HG02759 (cell line): ENCODE measurements around the gene KCNIP3.
"Not testable (repeated sequence)": the region's sequence is repeated elsewhere in the genome, so short reads cannot be mapped to it uniquely, and the experiment has no call there.

Experiments
- ATAC-seq: cut with Tn5 transposase; IDR thresholded peaks from one replicate; pipeline ENCODE4 v1.9.1; 2021; ENCODE audit warnings: mild to moderate bottlenecking, moderate library complexity; ENCODE audit not compliant: unreplicated experiment

KCNIP3 gene

DNA sequence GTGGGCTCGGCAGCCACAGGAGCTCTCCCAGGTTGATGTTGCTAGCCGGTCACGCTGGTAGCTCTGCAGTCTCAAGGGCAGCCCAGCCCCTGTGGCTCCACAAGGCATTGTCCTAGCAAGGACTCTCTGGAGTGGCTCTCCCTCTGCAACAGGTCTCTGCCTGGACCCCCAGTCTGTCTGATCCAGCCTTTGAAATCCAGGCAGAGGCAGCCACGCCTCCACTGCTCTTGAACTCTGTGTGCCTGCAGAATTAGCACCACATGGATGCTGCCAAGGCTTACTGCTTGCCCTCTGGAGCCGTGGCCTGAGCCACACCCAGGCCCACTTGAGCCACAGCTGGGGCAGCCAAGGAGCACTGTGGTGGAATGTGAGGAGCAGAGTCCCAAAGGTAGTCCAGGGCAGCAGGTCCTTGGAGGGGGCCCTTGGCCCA is 62.4 kb downstream of the KCNIP3 start:
- ATAC-seq: no peak

DNA sequence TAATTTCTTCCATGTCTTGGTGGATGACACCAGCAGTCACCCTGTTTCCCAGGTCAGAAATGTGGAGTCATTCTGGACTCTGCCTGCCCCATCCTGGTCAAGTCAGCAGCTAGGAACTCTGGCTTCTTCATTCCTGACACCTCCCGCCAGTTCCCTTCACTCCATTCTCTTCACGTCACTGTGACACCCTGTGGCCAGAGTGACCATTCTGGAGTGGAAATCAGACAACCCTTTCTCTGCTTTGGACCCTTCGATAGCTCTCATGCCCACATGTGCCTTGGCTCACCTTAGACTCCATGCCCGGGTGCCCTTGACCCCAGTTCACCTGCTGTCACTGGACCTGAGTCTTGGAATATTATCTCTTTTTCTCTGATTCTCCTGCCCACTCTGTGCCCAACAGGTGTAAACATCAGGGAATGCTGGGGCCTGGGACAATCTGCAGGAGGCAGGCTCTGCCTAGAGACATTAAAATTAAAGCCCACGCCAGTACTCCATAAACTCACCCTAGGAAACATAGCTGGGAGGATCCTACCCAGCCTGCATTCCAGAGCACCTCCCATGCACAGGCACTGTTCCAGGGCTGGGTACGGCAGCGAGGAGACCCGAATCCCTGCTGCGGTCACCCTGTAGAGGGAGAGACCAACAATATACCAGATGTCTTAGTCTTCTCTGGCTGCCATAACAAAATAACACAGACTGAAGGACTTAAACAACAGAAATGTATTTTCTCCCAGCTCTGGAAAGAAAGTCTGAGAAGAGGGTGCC is 64.3 kb downstream of the KCNIP3 start:
- ATAC-seq: no peak

DNA sequence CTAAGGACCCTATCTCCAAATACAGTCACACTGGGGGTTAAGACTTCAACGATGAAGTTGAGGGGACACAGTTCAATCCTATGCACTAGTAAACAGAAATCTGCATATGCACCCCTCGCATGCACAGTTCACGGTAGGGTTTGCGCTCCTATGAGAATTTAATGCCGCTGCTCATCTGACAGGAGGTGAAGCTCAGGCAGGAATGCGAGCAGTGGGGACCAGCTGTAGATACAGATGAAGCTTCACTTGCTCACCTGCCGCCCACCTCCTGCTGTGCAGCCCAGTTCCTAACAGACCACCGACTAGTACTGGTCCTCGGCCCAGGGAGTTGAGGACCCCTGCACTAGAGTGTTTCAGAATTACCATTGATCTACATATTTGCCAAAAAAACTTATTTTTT is 65.3 kb downstream of the KCNIP3 start:
- no peak for ATAC-seq

DNA sequence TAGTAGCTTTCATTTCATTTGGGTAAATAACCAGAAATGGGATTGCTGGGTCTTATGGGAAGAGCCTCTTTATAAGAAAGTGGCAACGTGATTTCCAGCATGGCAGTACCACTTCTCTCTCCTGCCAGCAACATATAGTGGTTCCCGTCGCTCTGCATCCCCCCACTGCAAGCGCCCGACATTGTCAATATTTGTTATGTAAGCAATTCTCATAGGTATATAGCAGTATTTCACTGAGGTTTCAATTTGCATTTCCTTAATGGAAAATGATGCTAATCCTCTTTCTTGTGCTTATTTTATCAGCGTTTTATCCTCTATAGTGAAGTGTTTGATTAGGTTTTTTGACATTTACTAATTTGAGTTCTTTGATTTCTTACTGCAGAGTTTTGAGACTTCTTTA is 69.4 kb downstream of the KCNIP3 start:
- ATAC-seq: no peak

DNA sequence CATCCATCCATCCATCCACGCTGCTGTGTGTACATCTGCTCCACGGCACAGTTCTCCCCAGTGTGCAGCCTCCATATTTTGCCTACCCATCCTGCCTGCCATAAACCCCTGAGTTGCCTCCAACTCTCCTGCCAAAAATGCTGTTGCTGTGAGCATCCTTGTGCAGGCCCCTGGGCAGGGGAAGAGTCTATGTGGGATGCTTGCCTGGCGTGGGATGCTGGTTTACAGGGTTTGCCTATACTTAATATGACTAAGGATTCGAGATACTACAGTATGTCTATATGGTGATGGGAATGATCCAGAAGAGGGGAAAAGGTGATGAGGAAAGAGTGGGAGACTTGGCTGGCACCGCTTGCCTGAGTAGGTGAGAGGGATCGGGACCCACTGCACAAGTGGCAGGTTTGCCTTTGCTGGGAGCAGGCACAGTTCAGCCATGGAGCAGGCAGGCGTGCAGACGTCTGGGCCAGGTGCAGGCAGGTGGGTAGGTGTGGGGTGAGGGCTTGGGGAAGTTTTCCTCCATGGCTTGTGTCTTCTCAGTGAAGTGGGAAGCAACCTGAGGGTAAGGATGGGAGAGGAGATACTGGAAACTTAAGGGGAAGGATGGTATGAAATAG is 75.2 kb downstream of the KCNIP3 start:
- ATAC-seq: no peak

DNA sequence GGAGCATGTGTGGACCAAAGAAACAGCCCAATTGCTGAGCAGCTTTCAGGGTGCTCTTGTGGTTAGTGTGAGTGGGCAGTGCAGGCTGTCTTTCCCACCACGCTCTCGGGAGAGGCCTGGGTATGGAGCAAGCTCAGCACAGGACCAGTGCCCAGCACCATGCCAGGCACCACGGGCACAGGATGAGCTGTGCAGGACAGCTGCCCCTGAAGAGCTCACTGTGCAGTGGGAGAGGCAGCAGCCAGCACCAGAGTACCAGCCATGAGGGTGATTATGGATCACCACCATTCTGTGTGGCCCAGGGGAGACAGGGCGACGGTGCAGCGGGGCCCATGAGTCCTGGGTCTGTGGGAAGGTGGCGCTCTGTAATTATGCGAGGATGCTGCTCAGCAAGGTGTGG is 75.7 kb downstream of the KCNIP3 start:
- no peak for ATAC-seq

DNA sequence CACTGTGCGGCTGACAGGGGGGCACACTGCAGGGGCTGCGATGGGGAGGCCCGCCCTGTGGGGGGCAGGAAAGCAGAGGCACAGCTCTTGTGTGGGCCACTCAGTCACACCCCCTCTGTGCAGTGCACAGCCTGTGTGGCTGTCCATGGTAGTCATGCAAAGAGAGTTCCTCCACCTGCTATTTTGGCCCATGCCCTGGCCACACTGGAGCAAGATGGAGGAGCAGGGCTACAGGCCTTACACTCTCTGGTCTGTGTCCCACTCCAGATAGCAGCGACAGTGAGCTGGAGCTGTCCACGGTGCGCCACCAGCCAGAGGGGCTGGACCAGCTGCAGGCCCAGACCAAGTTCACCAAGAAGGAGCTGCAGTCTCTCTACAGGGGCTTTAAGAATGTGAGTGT is 76.9 kb downstream of the KCNIP3 start:
- ATAC-seq: no peak

DNA sequence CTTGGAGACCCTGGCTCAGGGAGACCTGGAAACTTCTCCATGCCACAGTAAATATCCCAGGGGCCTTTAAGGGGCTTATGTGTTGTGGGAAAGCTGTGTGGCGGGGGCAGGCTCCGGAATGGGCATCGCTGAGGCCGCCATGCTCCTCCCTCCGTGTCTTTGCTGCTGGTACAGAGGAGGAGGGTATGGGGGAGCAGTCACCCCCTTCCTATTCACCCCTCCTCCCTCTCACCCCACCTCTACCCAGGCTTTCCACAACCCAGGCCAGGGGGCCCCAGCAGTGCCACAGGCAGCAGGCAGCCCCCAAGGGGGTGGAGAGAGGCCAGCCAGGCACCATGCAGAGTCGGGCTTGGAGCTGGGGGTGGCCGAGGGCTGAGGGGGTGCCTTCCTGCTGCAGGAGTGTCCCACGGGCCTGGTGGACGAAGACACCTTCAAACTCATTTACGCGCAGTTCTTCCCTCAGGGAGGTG is 77.3 kb downstream of the KCNIP3 start:
- no peak for ATAC-seq

DNA sequence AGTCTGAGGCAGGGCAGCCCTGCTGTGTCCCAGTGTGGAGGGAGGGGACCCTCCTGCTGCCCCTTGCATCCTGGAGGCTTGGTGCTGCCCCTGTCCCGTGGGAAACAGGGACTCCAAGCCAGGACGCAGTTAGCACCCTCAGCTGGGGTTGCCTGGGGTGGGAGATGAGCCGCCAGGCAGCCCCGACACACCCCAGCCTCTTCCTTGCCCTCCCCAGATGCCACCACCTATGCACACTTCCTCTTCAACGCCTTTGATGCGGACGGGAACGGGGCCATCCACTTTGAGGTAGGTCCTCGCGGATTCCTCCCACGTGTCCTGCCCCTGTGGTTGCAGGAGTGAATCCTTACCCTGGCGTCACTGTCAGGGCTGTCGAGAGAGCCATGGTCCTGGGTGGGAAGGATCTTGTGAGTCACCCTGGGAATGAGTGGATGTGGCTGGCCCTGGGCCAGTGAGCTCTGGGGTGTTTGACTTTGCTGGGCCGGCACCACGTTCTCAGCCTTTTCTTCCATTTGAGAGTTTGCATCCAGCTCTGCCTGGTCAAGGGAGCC is 77.8 kb downstream of the KCNIP3 start:
- ATAC-seq: no peak

DNA sequence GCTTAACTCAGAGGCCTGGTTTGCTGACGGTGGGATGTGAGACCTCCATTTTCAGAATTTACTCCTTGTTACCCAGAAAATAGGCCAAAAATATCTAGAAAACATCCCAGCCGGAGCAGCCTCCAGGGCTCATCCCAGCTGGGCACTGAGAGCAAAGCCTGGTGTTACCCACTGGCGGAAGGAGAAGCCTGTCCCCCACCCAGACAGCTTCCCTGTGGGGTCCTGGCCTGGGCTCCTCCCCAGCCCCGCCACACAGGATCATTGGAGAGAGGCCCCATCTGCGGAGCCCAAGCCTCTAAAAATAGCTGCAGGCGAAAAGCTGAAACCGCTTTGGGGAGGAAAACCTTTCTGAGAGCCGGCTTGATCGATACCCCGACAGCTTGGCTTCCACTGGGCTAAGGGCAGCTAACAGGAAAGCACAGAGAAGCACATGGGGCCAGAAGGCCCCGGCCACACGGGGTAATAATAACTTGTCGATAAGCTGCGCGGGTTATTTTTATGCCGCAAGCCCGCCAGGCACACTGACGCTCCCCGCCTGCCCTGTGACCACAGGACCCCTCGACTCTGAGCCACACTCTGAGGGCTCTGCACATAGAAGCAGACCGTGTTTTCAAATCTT is 78.5 kb downstream of the KCNIP3 start:
- no peak for ATAC-seq

DNA sequence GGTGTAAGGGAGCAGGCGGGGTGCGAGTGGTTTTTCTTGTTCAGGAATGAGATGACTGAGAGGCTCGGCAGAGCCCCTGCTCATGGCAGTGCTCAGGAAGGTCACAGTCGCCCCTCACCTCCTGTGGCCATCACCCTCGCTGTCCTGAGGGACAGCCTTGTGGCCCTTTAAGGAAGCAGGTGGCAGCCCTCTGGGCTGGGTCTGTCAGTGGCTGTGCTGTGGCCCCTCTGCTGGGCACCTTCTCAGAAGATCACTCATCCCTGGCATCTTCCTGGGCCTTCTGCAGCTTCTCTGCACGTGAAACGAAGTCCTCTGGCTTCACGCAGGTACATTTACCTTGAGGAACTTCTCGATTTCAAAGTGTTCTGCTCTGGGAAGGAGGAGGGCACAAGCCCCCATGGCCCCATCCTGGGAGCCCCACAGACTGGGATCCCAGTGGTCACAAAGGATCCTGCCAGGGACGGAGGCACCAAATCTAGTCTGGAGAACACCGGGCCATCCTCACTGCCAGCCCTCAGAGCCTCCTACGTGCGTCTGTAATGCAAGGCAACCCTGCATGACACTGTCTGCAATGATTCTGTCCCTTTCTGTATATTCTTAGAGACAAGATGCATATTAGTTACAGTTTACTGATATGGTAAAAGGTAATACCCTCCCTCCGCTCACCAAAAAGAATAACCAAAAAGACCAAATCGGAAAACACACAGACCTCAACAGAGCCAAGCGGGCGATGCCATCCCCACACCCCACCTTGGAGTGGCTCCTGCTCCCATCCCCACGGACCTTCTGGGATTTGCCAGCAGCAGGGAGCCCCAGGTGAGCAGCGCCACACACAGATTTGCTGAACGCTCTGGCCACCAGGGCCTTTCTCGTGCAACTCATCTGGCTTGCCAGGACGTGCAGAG is 79.4 kb downstream of the KCNIP3 start:
- ATAC-seq: no peak

DNA sequence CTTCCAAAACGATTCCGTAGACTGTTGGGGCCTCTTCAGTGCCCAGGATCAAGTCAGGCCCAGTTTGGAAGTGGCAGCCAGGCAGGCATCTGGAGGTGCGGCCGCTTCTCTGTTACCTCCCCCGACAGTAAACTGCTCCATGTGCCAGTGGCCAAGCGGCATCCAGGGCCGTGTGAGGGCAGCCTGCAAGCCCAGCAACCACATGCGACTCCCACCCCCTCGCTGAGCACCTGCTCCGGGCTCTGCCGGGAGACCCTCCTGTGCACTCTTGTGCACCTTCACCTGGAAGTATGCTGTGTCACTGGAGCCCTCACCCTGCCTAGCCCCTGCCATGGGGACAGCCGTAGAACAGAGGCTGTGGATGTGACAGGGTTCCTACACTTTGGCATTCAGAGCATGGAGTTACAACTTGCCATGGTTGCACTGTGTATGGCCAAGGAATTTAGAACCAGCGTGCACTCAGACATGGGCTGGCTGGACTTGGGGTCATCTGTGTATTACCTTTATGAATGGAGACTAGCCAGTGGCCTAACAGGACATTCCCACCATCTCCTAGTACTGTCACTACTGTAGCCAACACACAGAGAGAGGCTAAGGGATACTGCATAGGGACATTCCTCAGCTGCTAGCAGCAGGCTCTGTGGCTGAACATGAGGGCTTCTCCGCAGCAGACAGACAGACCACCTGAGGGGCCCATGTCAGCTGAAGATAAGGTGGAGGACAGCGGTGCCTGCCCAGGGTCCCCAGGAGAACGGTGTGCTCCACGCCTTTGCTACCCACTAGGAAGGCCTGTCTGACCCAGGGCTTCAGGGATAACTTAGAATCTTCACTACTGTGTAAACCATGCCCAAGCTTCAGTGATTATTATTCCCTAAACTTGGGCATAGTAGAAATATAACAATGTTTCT is 80.3 kb downstream of the KCNIP3 start:
- no peak for ATAC-seq

DNA sequence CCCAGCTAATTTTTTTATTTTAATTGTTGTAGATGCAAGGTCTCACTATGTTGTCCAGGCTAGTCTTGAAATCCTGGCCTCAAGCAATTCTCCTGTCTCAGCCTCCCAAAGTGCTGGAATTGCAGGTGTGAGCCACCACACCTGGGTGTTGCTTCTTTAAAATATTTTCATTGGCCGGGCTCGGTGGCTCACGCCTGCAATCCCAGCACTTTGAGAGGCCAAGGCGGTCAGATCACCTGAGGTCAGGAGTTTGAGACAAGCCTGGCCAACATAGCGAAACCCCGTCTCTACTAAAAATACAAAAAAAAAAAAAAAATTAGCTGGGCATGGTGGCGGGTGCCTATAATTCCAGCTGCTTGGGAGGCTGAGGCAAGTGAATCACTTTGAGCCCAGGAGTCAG is 81.1 kb downstream of the KCNIP3 start:
- ATAC-seq: not testable (repeated sequence)

DNA sequence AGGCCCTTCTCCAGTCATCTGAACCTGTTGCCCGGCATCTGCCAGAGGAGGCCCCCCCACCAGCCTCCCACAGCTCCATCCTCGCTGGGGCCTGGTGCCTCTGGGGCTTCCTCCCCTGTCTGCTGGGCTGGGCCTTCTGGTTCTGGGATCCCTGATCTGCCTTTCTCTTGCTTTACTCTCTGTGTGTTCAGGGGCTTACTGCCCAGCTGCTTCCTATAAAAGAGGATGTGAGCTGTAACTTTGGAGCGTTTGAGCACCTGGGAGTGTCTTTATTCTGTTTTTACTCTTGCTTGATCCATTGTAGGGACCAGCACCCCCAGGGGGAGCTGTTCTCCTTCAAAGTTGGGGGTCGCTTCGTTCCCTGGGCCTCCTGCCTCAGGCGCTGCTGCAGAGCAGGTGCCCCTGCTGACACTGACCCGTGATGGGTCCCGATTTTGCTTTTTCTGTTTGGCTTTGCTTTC is 82.3 kb downstream of the KCNIP3 start:
- no peak for ATAC-seq

DNA sequence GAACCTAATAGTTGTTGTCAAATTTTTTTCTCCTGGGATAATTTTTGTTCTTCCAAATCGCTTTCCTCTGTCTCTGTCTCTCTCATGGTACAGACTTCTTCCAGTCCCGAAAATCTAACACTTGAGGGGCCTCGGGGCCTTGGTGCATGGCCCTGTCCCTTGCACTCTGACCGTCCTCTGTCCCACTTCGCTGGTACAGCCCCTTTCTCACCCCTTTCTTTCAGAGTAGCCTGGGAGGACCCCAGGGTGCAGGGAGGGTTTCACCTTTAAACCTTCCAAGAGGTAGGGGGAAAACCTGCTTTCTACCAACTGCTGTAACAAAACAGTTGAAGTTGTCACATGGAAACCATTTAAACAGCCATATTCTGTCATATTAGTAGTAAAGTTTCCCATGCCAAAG is 83.1 kb downstream of the KCNIP3 start:
- ATAC-seq: no peak

DNA sequence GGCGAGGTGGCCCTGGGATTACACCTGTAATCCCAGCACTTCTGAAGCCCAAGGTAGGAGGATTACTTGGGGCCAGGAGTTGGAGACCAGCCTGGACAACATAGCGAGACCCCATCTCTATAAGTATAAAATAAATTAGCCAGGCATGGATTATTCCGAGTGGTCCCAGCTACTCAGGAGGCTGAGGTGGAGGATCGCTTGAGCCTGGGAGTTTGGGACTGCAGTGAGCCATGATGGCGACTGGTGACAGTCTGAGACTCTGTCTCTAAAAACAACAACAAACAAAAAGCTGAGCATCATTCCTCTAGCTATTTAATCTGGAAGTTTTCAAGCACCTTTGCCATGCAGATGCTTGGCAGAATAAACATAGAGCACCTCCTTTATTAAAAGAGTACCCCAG is 83.6 kb downstream of the KCNIP3 start:
- ATAC-seq: no peak

DNA sequence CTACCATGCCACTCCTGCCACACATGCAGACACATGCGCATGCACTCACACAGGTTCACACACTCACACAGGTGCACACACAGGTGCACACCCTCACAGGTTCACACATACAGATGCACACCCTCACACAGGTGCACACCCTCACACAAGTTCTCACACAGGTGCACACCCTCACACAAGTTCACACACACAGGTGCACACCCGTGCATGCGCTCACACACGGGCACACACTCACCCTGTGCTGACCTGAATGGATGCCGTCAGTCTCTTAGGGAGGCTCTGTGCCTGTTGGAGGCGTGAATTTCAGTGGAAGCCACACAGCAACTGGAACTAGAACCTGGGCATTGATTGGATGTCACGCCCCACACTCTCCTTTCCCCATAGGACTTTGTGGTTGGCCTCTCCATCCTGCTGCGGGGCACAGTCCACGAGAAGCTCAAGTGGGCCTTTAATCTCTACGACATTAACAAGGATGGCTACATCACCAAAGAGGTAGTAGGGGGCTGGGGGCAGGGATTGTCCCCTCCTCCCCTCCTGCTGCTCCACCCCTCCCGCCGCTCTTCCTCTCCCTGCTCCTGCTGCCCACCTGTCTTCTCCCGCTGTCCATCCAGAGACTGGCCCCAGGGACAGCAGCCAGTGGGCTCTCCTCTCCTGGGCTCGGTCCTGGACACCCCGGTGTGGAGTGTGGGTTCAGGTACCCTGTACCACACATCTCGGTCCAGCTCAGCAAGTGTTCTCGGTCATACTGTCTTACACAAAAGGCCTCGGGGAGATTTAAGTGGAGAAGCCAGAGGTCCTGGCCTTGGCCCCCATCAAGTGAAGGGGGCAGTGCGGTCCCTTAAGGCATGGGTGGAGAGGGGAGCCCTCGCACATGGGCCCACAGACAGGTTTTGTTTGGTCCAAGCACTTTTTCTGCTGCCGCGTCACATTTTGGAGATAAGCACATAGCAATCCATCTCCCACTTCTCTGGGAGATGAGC is 84.4 kb downstream of the KCNIP3 start:
- ATAC-seq: no peak

DNA sequence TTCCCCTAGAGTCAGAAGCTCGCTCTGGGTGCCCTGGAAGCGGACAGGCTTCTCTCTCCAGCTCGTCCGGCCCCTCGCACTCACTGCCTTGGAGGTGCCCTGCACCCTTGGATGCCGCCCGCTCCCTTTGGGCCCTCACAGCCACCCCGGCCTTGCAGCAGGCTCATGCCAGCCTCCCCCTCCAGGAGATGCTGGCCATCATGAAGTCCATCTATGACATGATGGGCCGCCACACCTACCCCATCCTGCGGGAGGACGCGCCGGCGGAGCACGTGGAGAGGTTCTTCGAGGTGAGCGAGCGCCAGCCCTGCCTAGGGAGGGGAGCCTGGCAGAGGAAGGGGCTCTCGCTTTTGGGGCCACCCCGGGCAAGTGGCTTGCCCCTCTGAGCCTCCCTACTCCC is 85.0 kb downstream of the KCNIP3 start:
- ATAC-seq: no peak
